Measurements from ENCODE around the gene TACC2. TPM values are rescaled to one million over a fixed set of nuclear protein-coding genes. Genes with fewer than 3 reads are reported as not detected.

Gene TACC2
- total RNA-seq, 1 experiment from 2014 or later = 15.8 TPM

GRCh38 chr10:122276611-122277208 lies 287.7 kb downstream of the TACC2 start:
- Histone ChIP-seq H3K9me2 (ENCODE audit: insufficient read depth) (no peaks in the 10 kb centered on the region), H3K4me2 (no peak overlapping the region), H3K79me2 (ENCODE audit: low read depth) (no peaks in the 10 kb centered on the region), H3K4me1 (replicated peaks; ENCODE audit: insufficient read depth) (no peaks in the 10 kb centered on the region), H3K9me3 (ENCODE audit: insufficient read depth, low read depth) (no peaks in the 10 kb centered on the region), H3F3A (ENCODE audit: insufficient read depth, low read depth) (no peaks in the 10 kb centered on the region), H3K36me3 (ENCODE audit: low read depth) (no peaks in the 10 kb centered on the region), H3K4me3 (no peak overlapping the region), H4K20me1 (ENCODE audit: insufficient read depth) (no peaks in the 10 kb centered on the region), H3K27me3 (ENCODE audit: insufficient read depth, low read depth) (no peaks in the 10 kb centered on the region), H3K27ac (no peak overlapping the region), H2AFZ (no peak overlapping the region)
- TF ChIP-seq CTCF (conservative IDR thresholded peaks at IDR 0.05) = no peak
- TF ChIP-seq EZH2 (IDR thresholded peaks at IDR 0.05; ENCODE audit: low read depth) = no peak
- BruUV-seq (replicated peaks) = no TSS peak
- CTCF ChIA-PET = no interaction called here
- peak; percentile 43 to 58 for DNase-seq
- intact Hi-C loops (cut with micrococcal nuclease; ENCODE audit: unreplicated experiment) = loop anchor here (5.0 kb wide), 1 partner anchor 291 kb away; no protein-coding TSS in a partner anchor
- POLR2A ChIA-PET (ENCODE audit: unreplicated experiment) = interaction anchor here (0.6 kb wide), 1 partner anchor 17 kb away, joined by 3 read pairs; no protein-coding TSS in a partner anchor

- H3K27me3 ChIP-seq (ENCODE audit: insufficient read depth, low read depth) = no peaks in the 10 kb centered on the region
- no peaks in the 10 kb centered on the region for H3K4me1 ChIP-seq (replicated peaks; ENCODE audit: insufficient read depth)
- no peaks in the 10 kb centered on the region for H3K9me2 ChIP-seq (ENCODE audit: insufficient read depth)
- H3K4me2 ChIP-seq = no peak overlapping the region
- intact Hi-C loops (cut with micrococcal nuclease; ENCODE audit: unreplicated experiment) = loop anchor here (5.0 kb wide), 1 partner anchor 290 kb away; no protein-coding TSS in a partner anchor
- no TSS peak for BruUV-seq (replicated peaks)
- no peak overlapping the region for H3K4me3 ChIP-seq
- H4K20me1 ChIP-seq (ENCODE audit: insufficient read depth) = no peaks in the 10 kb centered on the region
- no peaks in the 10 kb centered on the region for H3F3A ChIP-seq (ENCODE audit: insufficient read depth, low read depth)
- ChIA-PET CTCF (no interaction called here), POLR2A (ENCODE audit: unreplicated experiment) (no interaction called here)
- no peaks in the 10 kb centered on the region for H3K36me3 ChIP-seq (ENCODE audit: low read depth)
- H3K79me2 ChIP-seq (ENCODE audit: low read depth) = no peaks in the 10 kb centered on the region
- DNase-seq = no peak
- H3K27ac ChIP-seq = no peak overlapping the region
- TF ChIP-seq CTCF (conservative IDR thresholded peaks at IDR 0.05) = no peak
- no peak for TF ChIP-seq EZH2 (IDR thresholded peaks at IDR 0.05; ENCODE audit: low read depth)
- H2AFZ ChIP-seq = no peak overlapping the region
- no peaks in the 10 kb centered on the region for H3K9me3 ChIP-seq (ENCODE audit: insufficient read depth, low read depth)
Observed at GRCh38 chr10:122277526-122278136, 288.7 kb downstream of the TACC2 start.

- intact Hi-C loops (cut with micrococcal nuclease; ENCODE audit: unreplicated experiment) = loop anchor here (1.0 to 5.0 kb wide), 3 partner anchors 156 to 424 kb away; no protein-coding TSS in a partner anchor
- no peak overlapping the region for H3K27ac ChIP-seq
- no peaks in the 10 kb centered on the region for H3K9me3 ChIP-seq (ENCODE audit: insufficient read depth, low read depth)
- DNase-seq = peak in 1 of 2 experiments; percentile 64
- no peaks in the 10 kb centered on the region for H3K9me2 ChIP-seq (ENCODE audit: insufficient read depth)
- no peaks in the 10 kb centered on the region for H3K27me3 ChIP-seq (ENCODE audit: insufficient read depth, low read depth)
- no peak overlapping the region for H2AFZ ChIP-seq
- CTCF ChIA-PET = interaction anchor here (0.5 to 1.1 kb wide), 5 partner anchors 13 to 286 kb away, joined by 3 to 5 read pairs (median 5); no protein-coding TSS in a partner anchor
- H3F3A ChIP-seq (ENCODE audit: insufficient read depth, low read depth) = no peaks in the 10 kb centered on the region
- H4K20me1 ChIP-seq (ENCODE audit: insufficient read depth) = no peaks in the 10 kb centered on the region
- POLR2A ChIA-PET (ENCODE audit: unreplicated experiment) = no interaction called here
- no peaks in the 10 kb centered on the region for H3K36me3 ChIP-seq (ENCODE audit: low read depth)
- H3K4me2 ChIP-seq = no peak overlapping the region
- H3K4me1 ChIP-seq (replicated peaks; ENCODE audit: insufficient read depth) = no peaks in the 10 kb centered on the region
- H3K4me3 ChIP-seq = no peak overlapping the region
- no TSS peak for BruUV-seq (replicated peaks)
- TF ChIP-seq EZH2 (IDR thresholded peaks at IDR 0.05; ENCODE audit: low read depth) (no peak), CTCF (conservative IDR thresholded peaks at IDR 0.05) (peak; percentile 71)
- H3K79me2 ChIP-seq (ENCODE audit: low read depth) = no peaks in the 10 kb centered on the region
Observed at GRCh38 chr10:122279725-122280141, 290.8 kb downstream of the TACC2 start.
